PC-9 (cell line): ENCODE measurements around the gene CNPY4.

Source experiments
- EZH2 ChIP-seq: fragments of 200-600 bp; sonication (generic); IDR thresholded peaks from 2 replicates; pipeline ENCODE4 v1.8.0; 2017; ENCODE audit warnings: antibody characterized with exemption, low read depth
- TF ChIP-seq, protein P1 (sequence below): fragments of 200-600 bp; sonication (generic); conservative IDR thresholded peaks from 2 replicates; pipeline ENCODE4 v1.6.1; 2017; ENCODE audit warnings: mixed run types, antibody characterized with exemption, mild to moderate bottlenecking, moderate library complexity

DNA sequence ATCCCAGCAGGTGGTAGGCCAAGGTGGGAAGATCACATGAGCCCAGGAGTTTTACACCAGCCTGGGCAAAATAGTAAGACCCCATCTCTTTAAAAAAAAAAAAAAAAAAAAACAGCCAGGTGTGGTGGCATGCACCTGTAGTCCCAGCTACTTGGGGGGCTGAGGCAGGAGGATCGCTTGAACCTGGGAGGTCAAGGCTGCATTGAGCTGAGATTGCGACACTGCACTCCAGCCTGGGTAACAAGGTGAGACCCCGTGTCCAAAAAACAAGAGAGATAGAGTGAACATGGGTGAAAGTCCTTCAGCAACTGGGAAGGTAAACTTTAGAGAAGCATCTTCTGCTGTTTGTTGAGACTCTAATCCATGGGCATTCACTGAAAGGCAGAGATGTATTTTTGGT, 23.0 kb downstream of the CNPY4 start:
- no peak for TF ChIP-seq EZH2
- TF ChIP-seq, protein P1, sequence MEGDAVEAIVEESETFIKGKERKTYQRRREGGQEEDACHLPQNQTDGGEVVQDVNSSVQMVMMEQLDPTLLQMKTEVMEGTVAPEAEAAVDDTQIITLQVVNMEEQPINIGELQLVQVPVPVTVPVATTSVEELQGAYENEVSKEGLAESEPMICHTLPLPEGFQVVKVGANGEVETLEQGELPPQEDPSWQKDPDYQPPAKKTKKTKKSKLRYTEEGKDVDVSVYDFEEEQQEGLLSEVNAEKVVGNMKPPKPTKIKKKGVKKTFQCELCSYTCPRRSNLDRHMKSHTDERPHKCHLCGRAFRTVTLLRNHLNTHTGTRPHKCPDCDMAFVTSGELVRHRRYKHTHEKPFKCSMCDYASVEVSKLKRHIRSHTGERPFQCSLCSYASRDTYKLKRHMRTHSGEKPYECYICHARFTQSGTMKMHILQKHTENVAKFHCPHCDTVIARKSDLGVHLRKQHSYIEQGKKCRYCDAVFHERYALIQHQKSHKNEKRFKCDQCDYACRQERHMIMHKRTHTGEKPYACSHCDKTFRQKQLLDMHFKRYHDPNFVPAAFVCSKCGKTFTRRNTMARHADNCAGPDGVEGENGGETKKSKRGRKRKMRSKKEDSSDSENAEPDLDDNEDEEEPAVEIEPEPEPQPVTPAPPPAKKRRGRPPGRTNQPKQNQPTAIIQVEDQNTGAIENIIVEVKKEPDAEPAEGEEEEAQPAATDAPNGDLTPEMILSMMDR, result no peak
